DMS53 (cell line): Measurements from ENCODE around the gene PRRT3.
A peak's percentile ranks its signal among the peaks of the same experiment; 100 is the strongest.

ENCODE experiments used
- DNase-seq: peaks from one replicate; lab custom pipeline; 2025; lab: John Stamatoyannopoulos, UW

Gene PRRT3

DNA sequence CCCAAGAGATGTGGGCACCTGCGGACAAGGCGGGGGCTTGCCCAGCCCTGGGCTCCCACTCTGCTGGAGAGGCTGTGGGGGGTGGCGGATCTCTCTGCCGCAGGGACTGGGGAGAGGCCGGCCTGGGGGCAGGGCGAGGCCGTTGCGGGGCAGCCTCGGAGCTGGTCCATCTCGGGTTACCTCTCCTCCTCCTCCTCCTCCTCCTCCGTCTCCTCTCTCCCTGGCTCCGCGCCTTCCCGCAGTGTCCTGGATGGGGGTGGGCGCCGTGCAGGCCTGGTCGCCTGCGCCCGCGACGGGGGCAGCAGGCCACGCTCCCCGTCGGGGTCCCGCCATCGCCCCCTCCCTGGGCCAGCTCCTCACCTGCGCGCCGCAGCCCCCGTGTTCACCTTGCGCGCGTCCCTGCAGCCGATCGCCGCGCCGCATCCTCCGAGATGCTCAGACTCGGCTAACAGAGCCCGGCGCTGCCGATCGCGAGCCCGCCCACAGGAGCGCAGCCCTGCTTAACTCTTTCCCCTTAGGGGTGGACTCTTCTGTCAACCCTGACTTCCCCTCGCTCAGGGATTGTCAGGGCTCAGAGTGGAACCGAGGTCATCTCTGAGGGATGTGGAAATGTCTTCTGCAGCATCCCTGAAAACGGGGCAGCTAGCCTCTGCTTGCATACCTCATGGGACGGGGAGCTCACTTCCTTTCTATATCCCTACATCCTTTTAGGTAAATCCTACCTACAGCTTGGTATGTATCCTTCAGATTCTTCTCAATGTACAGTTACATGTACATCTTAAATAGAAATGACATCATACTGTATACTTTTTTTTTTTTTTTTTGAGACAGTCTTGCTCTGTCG lies at the start of gene PRRT3:
PRRT3 (minus strand) TSS at position 447 of the 844 bp plus-strand sequence. CDS start 2,293 bp downstream, outside the sequence.
- DNase-seq, result peak; percentile 55

DNA sequence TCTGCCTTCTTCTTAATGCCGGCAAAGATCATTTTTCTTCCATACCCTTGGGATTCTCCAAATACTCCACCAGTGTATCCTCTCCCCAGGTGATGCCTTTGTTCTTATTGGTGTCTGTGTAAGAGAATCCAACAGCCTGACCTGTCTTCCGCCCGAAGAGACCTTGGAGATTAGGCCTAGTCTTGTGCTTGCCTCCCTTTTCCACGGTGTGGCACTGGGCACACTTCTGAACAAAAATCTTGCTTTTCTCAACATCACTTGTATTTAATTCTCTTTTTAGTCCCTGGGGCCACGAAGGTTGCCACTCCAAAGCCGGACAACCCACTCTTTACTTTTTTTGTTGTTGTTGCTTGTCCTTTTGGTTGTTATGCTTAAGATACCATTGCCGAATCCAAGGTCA lies 48.5 kb upstream of the PRRT3 start:
- no peak for DNase-seq

DNA sequence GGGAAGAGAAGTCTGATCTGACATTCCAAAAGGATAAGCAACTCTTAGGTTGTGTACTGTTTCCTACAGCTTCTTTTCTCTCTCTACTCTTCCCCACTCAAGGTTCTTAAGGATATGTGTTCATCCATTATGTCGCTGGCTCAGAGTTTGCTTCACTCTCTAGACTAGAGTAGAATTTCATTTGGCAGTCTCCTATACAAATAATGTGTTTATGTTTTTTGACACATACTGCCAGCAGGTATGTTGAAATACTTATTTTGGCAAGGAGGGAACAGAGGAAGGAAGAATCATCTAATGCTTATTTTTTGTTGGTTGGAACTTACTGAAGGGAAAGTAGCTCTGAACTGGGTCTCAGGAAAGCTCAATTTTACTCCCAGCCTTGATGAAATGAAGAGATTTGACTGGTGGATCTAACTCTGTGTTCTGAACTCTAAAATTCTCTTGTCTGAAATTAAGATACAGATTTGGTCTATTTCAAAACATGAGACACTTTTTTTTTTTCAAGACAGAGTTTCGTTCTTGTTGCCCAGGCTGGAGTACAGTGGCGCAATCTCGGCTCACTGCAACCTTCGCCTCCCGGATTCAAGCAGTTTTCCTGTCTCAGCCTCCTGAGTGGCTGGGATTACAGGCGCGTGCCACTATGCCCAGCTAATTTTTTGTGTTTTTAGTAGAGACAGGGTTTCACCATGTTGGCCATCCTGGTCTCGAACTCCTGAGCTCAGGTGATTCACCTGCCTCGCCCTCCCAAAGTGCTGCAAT lies 42.1 kb upstream of the PRRT3 start:
- DNase-seq, result no peak

DNA sequence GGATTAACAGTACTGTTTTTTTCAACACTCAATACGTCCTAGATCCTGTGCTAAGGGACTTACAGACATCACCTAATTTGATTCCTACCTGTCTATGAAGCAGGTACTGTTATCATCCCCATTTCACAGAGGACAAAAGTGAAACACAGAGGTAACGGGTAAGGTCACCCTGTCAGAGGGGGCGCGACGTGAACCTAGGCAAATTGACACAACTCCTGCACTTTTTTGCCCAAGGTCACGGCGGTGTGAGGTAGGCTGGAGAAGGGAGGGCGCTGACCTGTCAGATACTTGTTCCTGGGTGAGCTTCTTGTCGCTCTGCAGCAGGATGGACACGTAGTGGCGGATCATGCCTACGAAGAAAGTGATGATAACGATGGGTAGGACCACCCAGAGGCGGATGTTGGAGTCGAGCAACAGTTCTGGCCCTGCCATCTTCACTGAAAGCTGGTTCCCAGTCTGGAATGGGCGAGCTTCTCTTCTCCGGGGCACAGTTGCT lies 34.1 kb upstream of the PRRT3 start:
- peak; percentile 12 for DNase-seq

DNA sequence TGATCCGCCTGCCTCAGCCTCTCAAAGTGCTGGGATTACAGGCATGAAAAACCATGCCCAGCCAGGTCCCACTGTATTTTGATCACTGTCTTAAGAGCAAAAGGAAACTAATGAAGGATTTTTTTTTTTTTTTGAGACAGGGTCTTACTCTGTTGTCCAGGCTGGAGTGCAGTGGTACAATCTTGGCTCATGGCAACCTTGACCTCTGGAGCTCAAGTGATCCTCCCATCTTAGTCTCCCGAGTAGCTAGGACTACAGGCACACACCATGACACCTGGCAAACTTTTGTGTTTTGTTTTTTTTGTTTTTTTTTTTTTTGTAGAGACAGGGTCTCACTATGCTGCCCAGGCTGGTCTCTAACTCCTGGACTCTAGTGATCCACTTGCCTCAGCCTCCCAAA lies 28.0 kb upstream of the PRRT3 start:
- no peak for DNase-seq

DNA sequence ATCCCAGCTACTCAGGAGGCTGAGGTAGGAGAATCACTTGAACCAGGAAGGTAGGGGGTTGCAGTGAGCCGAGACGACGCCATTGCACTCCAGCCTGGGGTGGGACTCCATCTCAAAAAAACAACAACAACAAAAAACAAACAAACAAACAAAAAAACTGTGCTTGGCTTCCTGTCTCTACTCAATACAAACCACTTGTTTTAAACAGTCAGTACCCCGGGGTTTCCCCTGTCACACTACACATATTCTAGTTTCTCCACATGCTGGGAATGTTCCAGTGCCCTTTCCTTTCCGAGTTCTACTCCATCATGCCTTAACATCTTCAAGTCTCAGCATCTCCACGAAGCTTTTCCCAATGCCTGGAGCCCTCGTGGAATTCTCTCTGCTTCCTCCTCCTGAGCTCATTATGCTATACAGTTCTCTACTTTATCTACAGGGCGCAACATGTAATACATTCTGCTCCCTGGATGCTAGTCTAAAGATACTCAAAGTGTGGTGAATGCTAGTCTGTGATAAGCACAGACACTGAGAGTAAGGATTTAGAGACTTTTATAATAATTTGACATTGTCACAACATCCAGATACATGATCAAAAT lies 26.6 kb upstream of the PRRT3 start:
- no peak for DNase-seq

DNA sequence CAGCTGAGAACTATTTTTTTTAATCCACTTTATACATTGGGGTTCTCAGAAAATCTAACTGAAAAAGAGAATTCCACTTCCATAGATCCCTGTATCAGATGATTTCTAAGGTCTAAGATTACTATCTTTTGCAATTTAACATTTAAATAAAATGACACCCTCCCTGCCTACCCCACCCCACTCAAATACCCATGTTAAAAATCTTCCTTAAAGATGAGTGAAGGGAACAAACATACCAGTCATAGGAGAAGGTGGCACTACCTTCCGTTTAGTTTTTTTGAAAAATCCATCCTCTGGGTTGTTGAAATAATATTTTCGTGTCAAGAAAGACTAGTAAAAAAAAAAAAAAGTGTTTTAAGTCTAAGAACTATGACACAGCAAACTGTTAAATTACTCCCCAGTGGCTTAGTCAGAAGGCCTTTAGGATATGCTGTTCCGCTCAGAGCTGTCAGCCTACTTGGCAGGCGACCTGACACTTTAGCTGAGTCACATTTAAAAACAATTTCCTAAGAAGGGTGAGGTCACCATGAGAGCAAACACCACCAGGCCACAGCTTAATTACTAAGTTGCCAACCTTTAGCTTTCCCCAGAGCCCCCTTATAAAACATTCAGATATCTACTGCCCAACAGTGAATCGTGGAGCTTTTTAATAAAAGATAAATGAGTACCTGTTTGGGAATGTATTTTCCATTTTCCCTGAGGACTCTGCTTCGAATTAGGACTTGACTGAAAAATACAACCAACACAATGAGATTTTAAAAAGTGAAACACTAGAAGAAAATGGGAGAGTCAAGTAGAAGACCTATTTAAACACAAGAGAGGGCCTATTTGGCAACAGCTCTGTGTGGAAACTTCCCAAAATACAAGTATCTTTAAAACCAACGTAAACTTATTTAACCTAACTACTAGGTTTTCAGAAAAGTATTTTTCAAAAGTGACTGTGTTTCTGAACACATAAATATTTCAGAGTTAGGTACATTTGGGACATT lies 24.8 kb upstream of the PRRT3 start:
- peak; percentile 74 for DNase-seq

DNA sequence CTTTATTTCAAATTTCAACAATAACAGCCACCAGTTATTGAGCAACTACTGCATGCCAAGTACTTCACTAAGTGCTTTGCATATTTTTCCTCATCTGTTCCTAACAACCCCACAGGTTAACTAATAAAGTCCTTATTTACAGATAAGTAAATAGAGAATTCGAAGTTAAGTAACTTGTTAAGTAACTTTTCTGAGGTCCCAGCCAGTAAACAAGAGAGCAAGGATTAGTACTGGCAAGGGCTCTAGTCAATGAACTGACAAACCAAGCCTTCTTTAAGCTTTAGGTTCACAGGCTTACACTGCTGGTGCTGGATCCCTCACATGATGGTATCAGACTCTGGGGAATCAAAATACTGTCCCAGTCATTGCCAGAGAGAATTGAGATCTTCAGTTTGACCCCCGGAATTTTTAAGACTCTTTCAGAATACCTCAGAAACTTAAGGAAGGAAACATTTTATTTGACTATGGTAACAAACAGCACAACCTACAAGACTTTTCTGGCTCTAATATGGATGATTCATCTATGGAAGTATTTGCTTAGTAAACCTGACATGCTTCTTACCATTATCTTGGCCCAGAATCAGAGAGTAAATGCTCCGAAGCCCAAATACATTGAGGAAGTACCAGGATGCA lies 17.9 kb upstream of the PRRT3 start:
- DNase-seq, result no peak

DNA sequence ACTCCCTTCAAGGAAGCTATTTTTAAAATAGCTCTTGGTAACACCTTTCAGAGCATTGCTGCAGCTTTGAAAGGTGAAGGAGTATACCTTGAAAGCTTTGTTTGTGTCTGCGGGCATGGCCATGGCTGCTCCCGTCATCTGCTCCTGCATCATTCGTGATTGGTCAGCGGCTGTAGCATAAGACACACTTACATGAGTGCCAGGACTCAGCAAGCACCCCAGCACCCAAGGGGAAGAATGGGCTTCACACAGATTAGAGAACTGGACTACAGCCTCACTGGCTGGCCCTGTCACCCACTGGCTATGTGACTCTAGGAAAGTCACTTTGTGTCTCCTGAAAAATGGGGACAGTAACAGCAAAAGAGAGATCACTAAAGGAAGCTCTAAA lies 17.4 kb upstream of the PRRT3 start:
- DNase-seq, result no peak

DNA sequence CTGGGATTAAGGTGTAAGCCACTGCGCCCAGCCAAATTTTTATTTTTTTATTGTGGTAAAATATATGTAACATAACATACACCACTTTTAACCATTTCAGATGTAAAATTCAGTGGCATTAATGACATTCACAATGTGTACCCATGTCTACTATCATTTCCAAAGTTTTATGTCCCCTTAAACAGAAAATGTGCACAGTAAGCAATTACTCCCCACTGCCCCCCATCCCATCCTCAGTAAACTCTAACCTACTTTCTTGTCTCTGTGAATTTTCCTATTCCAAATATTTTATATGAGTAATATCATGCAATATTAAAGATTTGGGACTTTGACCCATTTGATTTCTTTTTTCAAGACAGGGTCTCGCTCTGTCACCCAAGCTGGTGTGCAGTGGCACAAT lies 14.6 kb upstream of the PRRT3 start:
- DNase-seq, result no peak

DNA sequence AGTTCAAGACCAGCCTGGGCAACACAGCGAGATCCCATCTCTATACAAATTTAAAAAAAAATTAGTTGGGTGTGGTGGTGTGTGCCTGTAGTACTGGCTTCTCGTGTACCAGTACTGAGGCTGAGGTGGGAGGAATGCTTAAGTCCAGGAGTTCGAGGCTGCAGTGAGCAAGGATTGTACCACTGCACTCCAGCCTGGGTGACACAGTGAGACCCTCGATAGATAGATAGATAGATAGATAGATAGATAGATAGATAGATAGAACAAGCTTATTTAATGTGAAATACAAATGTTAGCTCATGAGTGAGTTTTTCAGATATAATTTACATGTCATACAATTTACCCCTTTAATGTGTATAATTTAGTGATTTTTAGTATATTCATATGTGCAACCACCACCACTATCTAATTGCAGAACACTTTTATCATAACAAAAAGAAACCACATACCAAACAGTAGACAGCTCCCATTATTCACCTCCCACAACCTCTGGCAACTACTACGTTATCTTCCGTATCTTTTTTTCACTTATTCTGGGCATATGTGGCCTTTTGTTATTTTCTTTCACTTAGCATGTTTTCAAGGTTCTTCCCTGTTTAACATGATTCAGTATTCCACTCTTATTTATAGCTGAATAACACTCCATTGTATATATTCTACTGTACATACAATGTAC lies 13.1 kb upstream of the PRRT3 start:
- DNase-seq, result no peak

DNA sequence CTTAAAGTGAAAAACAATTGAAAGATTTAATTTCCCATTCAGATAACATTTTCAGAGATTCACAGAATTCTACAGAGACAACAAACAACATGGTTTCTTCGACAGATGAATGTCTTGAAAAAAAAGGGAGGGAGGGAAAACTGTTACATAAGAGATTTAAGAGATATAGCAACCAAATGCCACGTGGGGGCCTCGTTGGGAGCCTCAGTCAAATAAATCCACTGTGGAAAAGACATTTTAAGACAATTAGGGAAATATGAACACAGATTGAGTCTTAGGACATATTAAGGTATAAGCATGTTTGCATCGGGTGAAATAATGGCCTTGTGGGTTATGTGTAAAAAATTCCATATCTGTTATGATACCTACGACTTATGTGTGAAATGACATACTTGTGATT lies 5.0 kb upstream of the PRRT3 start:
- DNase-seq, result no peak

DNA sequence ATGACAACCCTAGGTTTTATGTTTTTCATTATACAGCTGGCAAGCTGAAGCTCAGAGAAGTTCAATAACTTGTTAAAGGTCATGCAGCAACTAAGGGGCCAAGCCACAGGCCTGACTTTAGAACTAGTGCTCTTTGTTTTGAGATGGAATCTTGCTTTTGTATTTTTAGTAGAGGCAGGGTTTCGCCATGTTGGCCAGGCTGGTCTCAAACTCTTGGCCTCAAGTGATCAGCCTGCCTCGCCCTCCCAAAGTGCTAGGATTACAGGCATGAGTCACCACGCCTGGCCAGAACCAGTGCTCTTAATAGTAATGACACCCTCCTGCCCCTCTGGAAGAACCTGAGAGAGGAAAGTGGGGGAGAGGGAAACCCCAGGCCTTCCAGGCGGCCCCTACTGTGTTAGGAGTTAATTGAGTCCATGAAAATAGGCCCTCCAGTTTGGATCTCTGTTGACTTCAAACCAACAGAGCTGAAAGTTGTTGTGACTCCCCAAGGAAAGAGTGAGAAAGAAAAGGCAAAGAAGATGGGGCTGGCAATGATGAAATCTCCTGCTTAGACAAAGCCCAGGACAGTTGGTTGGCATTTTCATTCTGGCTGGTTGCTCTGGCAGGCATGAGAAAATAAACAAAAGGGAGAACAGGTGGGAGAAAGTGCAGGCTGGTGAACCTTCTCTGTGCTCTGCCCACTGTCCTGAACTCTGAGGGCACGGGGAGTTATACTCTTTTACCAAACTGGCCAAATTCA lies 3.6 kb upstream of the PRRT3 start:
- DNase-seq, result peak; percentile 3

DNA sequence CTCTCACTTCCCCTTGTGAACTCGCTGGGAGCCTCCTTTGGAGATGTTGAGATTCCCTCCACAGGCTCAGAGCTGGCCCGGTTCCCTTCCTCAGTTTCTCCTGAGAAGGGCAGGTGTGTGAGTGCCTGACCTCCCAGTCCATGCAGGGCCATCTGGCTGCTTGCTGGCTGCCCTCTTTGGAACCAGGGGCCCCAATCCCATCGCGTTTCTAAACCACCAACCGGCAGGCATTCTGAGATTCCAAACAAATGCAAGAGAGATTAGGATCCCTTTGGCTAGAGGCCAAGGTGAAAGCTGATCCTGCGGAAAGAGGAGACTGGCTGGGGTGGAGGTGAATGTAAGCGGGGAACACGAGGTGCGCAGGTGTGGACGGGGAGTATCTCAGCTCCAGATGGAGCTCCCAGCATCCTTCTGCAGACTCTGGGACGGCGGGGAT lies 2.9 kb upstream of the PRRT3 start:
- peak; percentile 51 for DNase-seq

DNA sequence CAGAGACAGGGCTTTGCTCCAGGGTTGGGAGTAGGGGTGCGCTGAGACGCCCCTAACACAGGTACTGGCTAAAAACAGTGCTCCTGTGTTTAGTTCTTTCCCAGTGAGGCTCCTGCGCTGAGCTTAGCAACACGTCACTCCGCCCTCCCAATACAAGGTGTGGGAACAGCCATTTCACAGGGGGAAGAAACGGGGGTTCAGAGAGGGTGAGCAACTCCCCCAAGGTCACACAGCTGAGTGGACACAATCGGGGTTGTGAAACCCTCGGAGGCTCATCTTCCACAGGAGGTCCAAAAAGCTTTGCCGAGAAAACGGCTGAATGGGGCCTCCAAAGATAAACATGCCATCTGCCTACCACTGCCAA lies 628 bp downstream of the PRRT3 start:
- no peak for DNase-seq

DNA sequence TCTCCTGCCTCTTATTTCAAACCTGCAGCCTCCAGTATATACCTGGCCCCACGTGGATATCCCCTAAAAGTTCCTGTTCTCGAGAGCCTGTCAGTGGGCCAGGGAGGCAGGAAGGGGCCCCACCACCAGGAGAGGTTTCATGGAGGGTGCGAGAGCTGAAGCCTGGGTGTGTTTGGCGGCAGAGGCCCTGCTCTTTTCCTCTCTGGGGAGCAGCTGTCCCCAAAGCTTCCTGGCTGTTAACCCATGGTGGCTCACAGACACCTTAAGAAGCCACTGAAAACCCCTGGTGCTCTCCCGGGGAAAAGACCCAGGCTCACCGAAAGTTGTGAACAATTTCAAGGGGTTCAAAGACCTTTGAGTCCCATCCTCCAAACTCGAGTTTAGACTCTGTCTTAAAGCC lies 1.1 kb downstream of the PRRT3 start:
- no peak for DNase-seq

DNA sequence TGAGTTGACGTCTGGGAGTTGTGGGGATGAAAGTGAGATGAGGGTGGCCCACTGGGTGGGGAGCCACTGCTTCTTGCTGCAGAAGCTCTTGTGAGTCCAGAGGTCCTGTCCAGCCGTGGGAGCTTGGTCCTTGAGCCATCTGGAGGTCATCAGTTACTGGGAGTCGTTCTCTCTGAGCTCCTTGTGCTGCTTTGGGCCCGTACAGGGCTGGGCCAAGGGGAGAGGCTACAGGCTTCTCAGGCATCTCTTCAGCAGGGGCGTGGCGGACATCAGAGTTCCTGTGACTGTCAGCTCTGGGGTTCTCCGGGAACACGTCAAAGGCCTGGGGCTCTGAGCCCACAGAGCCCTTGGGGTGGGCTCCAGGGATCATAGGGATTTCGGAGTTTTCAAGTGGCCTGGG lies 2.6 kb downstream of the PRRT3 start:
- DNase-seq, result no peak

DNA sequence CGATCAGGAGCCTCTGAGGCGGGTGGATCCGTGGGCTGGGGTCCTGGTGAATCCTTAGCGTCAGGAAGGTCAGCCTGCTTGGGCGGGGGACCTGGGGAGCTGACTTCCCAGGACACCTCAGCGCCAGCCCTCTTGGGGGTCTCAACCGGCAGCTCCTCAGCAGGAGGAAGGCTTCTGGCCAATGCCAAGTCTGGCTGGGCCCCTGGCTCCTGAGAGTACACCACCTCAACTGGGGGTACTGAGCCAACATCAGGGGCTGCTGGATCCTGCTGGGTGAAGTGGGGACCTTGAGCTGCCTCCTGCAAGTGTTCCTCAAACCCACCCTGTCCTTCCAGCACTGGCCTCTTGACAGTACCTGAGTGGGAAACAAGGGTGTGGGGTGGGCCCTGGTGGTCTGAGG lies 3.1 kb downstream of the PRRT3 start:
- DNase-seq, result no peak

DNA sequence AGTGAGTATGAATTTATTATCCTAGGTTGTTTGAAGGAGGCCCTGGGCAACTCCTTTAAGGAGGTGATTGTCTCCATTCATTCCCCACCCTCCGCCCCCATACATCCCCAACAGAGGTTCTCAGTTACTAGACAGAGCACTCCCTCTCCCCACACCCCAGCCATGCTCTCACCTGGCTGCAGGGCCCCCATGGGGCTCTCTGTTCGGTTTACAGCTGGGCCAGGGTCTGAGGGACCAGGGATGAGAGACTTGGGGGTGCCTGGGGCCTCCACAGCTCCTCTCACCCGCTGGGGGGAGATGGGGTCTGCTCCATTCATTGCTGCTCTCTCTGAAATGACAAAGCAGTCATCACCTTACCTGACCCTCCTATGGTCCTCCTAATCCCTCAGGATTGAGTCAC lies 3.6 kb downstream of the PRRT3 start:
- no peak for DNase-seq
